Natural killer cell (primary cell): ENCODE results near the gene CABYR. TPM values are rescaled to one million over a fixed set of nuclear protein-coding genes. Genes with fewer than 3 reads are reported as not detected.

ENCODE experiments used
- ATAC-seq, 3 donors: fragments of 150-1000 bp in 2 of 3; fragments of 200-7000 bp in 1 of 3; cut with Tn5 transposase; 1 replicate in 1 of 3; 2 replicates in 2 of 3; pipeline ENCODE4 v1.10.0; 2021; ENCODE audit warnings: mild to moderate bottlenecking in 2 of 3, moderate library complexity in 2 of 3
- DNase-seq, 2 donors: peaks; one replicate each; pipeline versions ENCODE4 v3.0.0 to v3.0.0-alpha.2; 2013 to 2021; ENCODE audit warnings: mixed read lengths in 1 of 2
- H3K27ac ChIP-seq: one replicate; pipeline ENCODE4 v1.5.1; 2013; ENCODE audit warnings: mild to moderate bottlenecking, low read length
- H3K27me3 ChIP-seq: one replicate; pipeline ENCODE4 v1.6.1; 2013; ENCODE audit warnings: low read length; ENCODE audit not compliant: control insufficient read depth, insufficient read depth
- H3K36me3 ChIP-seq: one replicate; pipeline ENCODE4 v1.6.1; 2013; ENCODE audit warnings: low read length; ENCODE audit not compliant: control insufficient read depth, insufficient read depth
- H3K4me1 ChIP-seq: one replicate; pipeline ENCODE4 v1.6.1; 2013; ENCODE audit warnings: low read length; ENCODE audit not compliant: control insufficient read depth, insufficient read depth
- H3K4me3 ChIP-seq: one replicate; pipeline ENCODE4 v1.5.1; 2013; ENCODE audit warnings: low read length
- H3K9me3 ChIP-seq: one replicate; pipeline ENCODE4 v1.6.1; 2013; ENCODE audit warnings: low read length; ENCODE audit not compliant: control insufficient read depth, insufficient read depth
- H3K27ac Mint-ChIP-seq, 2 donors: one replicate each; pipeline ENCODE4 v1.8.0; 2022; ENCODE audit warnings: mild to moderate bottlenecking in 2 of 2, mixed read lengths in 2 of 2, moderate library complexity in 1 of 2
- H3K27me3 Mint-ChIP-seq, 2 donors: one replicate each; pipeline ENCODE4 v1.8.0; 2022; ENCODE audit warnings: low read depth in 2 of 2, mixed read lengths in 2 of 2
- H3K36me3 Mint-ChIP-seq: one replicate; pipeline ENCODE4 v1.8.0; 2022; ENCODE audit warnings: mixed read lengths
- H3K4me1 Mint-ChIP-seq, 2 donors: one replicate each; pipeline ENCODE4 v1.8.0; 2022; ENCODE audit warnings: mixed read lengths in 2 of 2
- H3K4me3 Mint-ChIP-seq: one replicate; pipeline ENCODE4 v1.8.0; 2022; ENCODE audit warnings: mild to moderate bottlenecking, moderate library complexity, mixed read lengths
- H3K9me3 Mint-ChIP-seq, 2 donors: one replicate each; pipeline ENCODE4 v1.8.0; 2022; ENCODE audit warnings: mixed read lengths in 2 of 2
- WGBS: methylation state at CpG from one replicate; pipeline ENCODE4 v1.1.7; 2013; ENCODE audit warnings: missing lambda C conversion rate; ENCODE audit not compliant: insufficient coverage; 5-methylcytosine and 5-hydroxymethylcytosine counted together
- intact Hi-C: fragments of 100-400 bp; cut with micrococcal nuclease; formaldehyde crosslinking; loops from one replicate; pipeline ENCODE4 v1.14.2; 2022
- total RNA-seq, 4 donors: library from RNA; stranded (reverse); fragments of 120-200 nt in 1 of 4; gene quantifications; one replicate each; pipeline versions ENCODE4 v1.2.3 to v1.2.4, GENCODE V29; 2013 to 2022
- TF ChIP-seq, protein P1 (sequence below): fragments of 200-600 bp; IDR thresholded peaks from one replicate; pipeline ENCODE4 v1.8.0; 2022; ENCODE audit warnings: antibody characterized with exemption

Gene CABYR
- total RNA-seq, 3 donors from 2014 or later (not counting 1 experiment from before 2014, with no cell fraction given) = 0.75 to 0.94 TPM; not detected in 1

DNA sequence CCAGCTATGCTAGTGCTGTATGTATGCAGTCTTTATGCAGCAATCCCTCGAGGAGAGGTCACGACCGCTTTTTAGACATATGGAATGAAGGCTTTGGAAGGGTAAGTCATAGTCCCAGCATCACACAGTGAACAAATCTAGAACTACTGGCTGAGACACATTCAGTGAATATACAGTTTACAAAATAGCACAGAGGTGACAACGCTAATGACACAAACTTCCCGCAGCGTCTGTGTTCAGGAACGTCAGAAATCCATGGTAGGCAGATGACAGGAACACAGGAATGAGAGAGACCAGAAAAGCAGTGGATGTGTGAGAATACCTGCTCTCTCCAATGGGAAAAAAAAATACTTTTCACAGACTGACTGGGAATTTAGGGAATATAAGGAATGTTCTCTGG lies 29.6 kb downstream of the CABYR start:
- Mint-ChIP-seq H3K4me1 (no peaks in the 10 kb centered on the region), H3K36me3 (no peaks in the 10 kb centered on the region), H3K9me3 (no peaks in the 10 kb centered on the region), H3K27ac (no peak overlapping the region), H3K27me3 (peaks cover 0 to 10% of the 10 kb centered on the region in 2 donors), H3K4me3 (no peak overlapping the region)
- no peak overlapping the region for H3K27ac ChIP-seq
- DNase-seq (no peak), ATAC-seq (no peak)
- no peaks in the 10 kb centered on the region for H3K9me3 ChIP-seq
- intact Hi-C loops = no loop called here
- H3K4me1 ChIP-seq = no peaks in the 10 kb centered on the region
- H3K27me3 ChIP-seq = no peaks in the 10 kb centered on the region
- H3K4me3 ChIP-seq = no peak overlapping the region
- 95% methylated on average over 7 of the region's 7 CpGs for WGBS
- no peaks in the 10 kb centered on the region for H3K36me3 ChIP-seq
- TF ChIP-seq, protein P1, sequence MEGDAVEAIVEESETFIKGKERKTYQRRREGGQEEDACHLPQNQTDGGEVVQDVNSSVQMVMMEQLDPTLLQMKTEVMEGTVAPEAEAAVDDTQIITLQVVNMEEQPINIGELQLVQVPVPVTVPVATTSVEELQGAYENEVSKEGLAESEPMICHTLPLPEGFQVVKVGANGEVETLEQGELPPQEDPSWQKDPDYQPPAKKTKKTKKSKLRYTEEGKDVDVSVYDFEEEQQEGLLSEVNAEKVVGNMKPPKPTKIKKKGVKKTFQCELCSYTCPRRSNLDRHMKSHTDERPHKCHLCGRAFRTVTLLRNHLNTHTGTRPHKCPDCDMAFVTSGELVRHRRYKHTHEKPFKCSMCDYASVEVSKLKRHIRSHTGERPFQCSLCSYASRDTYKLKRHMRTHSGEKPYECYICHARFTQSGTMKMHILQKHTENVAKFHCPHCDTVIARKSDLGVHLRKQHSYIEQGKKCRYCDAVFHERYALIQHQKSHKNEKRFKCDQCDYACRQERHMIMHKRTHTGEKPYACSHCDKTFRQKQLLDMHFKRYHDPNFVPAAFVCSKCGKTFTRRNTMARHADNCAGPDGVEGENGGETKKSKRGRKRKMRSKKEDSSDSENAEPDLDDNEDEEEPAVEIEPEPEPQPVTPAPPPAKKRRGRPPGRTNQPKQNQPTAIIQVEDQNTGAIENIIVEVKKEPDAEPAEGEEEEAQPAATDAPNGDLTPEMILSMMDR = no peak

DNA sequence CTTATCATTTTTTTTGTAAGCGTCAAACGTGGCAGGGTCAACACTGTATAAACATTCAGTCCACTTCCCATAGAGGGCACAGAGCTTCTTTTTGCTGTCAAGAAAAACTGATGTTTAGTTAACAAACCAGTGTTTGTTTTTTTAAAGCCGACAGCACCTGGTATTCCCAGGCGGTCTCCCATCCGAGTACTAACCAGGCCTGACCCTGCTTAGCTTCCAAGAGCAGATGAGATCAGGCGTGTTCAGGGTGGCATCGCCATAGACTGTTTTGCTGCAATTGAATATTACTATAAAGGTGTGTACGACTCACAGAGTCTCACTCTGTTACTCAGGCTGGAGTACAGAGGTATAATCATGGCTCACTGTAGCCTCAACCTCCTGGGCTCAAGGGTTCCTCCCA lies 31.5 kb downstream of the CABYR start:
- Mint-ChIP-seq H3K4me1 (no peaks in the 10 kb centered on the region), H3K4me3 (no peak overlapping the region), H3K36me3 (no peaks in the 10 kb centered on the region), H3K27me3 (peaks cover 0 to 7% of the 10 kb centered on the region in 2 donors), H3K27ac (no peak overlapping the region), H3K9me3 (no peaks in the 10 kb centered on the region)
- Histone ChIP-seq H3K4me1 (no peaks in the 10 kb centered on the region), H3K27me3 (no peaks in the 10 kb centered on the region), H3K36me3 (no peaks in the 10 kb centered on the region), H3K4me3 (no peak overlapping the region), H3K9me3 (no peaks in the 10 kb centered on the region), H3K27ac (no peak overlapping the region)
- intact Hi-C loops = no loop called here
- TF ChIP-seq, protein P1 = no peak
- ATAC-seq = no peak
- WGBS = 91% methylated on average over 8 of the region's 8 CpGs
- no peak for DNase-seq

DNA sequence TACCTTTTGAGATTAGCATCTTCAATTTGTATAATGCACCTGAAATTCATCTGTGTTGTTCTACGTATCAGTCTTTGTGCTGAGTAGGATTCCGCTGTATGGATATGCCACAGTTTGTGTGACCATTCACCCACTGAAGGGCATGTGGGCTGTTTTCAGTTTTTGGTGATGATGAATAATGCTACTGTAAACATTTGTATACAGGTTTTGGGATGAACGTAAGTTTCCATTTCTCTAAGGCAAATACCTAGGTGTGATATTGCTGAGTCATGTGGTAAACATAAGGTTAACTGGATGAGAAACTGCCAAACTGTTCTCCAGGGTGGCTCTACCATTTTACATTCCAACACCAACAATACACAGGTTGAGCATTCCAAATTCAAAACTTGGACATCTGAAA lies 35.1 kb downstream of the CABYR start:
- DNase-seq (no peak), ATAC-seq (no peak)
- H3K36me3 ChIP-seq = no peaks in the 10 kb centered on the region
- no peaks in the 10 kb centered on the region for H3K27me3 ChIP-seq
- no peak overlapping the region for H3K27ac ChIP-seq
- Mint-ChIP-seq H3K27me3 (peaks cover 11 to 12% of the 10 kb centered on the region in 2 donors), H3K36me3 (no peaks in the 10 kb centered on the region), H3K4me1 (no peaks in the 10 kb centered on the region), H3K4me3 (no peak overlapping the region), H3K9me3 (no peaks in the 10 kb centered on the region), H3K27ac (no peak overlapping the region)
- H3K9me3 ChIP-seq = no peaks in the 10 kb centered on the region
- intact Hi-C loops = no loop called here
- WGBS = 76% methylated on average over 3 of the region's 3 CpGs
- H3K4me3 ChIP-seq = no peak overlapping the region
- H3K4me1 ChIP-seq = no peaks in the 10 kb centered on the region
- TF ChIP-seq, protein P1 = no peak

DNA sequence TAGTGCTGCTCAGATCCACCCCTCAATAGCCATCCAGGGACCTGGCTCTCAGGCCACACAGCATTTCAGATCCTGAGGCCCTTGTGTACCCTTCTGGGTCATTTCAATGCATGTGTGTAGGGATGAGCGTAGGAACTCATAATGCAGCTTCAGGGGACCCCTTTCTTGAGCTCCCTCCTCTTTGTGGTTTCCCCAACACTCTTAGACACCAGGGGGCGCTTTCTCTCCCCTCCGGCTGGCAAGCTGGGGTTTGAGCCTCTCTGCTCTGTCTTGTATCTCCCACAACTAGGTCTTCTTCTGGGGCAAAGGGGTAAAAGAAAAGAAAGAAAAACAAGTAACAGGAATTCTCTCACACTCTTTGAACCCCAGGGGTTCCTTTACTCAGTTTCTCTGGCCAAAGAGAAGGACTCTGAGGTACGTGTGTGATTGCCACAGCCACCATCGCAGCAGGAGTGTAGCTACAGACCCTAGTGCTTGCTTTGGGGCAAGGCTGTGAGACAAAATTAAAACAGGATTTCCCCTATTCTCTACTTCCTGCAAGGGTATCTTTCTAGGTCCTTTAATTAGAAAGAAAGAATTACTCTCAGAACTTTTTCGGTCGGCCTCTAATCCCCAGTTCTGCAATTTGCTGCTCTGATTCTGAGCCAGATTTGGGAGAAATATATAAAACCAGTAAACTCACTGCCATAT lies 38.0 kb downstream of the CABYR start:
- no peaks in the 10 kb centered on the region for H3K36me3 Mint-ChIP-seq
- H3K27me3 Mint-ChIP-seq = peaks cover 6 to 12% of the 10 kb centered on the region in 2 donors
- Histone ChIP-seq H3K9me3 (no peaks in the 10 kb centered on the region), H3K4me3 (no peak overlapping the region), H3K4me1 (no peaks in the 10 kb centered on the region), H3K27me3 (no peaks in the 10 kb centered on the region), H3K27ac (peak overlapping the region; percentile 35), H3K36me3 (no peaks in the 10 kb centered on the region)
- H3K4me3 Mint-ChIP-seq = no peak overlapping the region
- DNase-seq (peak in 1 of 2 donors; percentile 46), ATAC-seq (peak in 1 of 3 donors; percentile 33)
- WGBS = 59% methylated on average over 5 of the region's 7 CpGs
- H3K27ac Mint-ChIP-seq = no peak overlapping the region
- no peaks in the 10 kb centered on the region for H3K4me1 Mint-ChIP-seq
- intact Hi-C loops = loop anchor here (5.0 kb wide), 1 partner anchor 315 kb away; no protein-coding TSS in a partner anchor
- H3K9me3 Mint-ChIP-seq = no peaks in the 10 kb centered on the region
- TF ChIP-seq, protein P1 = no peak
